HCT116 (cell line): ENCODE measurements around the gene AOC2. TPM values are rescaled to one million over a fixed set of nuclear protein-coding genes. Genes with fewer than 3 reads are reported as not detected.

Experiments
- ATAC-seq: fragments of 200-7000 bp; cut with Tn5 transposase; 2 replicates; pipeline ENCODE4 v1.9.1; 2020; ENCODE audit warnings: mild to moderate bottlenecking, moderate library complexity
- BruUV-seq: library from RNA; stranded (reverse); fragments of 400-500 nt; replicated peaks from 2 replicates; lab custom pipeline; 2021; lab: Mats Ljungman, UMichigan
- CTCF ChIA-PET: fragments of 300-600 bp; sonication (Branson Sonifier 250); formaldehyde crosslinking; loops from one replicate; lab custom pipeline; 2021; ENCODE audit warnings: antibody characterized with exemption; lab: Charles Lee
- POLR2A ChIA-PET: fragments of 300-600, 350-600 bp; sonication (Branson Sonifier 250); formaldehyde crosslinking; loops from one replicate; lab custom pipeline; 2021; ENCODE audit warnings: antibody characterized with exemption; lab: Charles Lee
- RAD21 ChIA-PET, 2 experiments: fragments of 300-600 bp; sonication (Branson Sonifier 250); formaldehyde crosslinking; loops; one replicate each; lab custom pipeline; 2023; ENCODE audit warnings: low total read pairs in 2 of 2; ENCODE audit not compliant: uncharacterized antibody in 2 of 2, unreplicated experiment in 2 of 2, low non-redundant PET in 1 of 2; lab: Charles Lee
- DNase-seq: peaks from one replicate; pipeline ENCODE4 v3.0.0-alpha.2; 2010; ENCODE audit warnings: low read depth, low spot score
- H2AFZ ChIP-seq: fragments of 200-600 bp; shearing (Covaris generic), sonication (generic); 2 replicates; pipeline ENCODE4 v1.6.1; 2017; ENCODE audit warnings: low read depth, mixed run types, mixed read lengths, antibody characterized with exemption, low read length; ENCODE audit not compliant: poor library complexity, severe bottlenecking
- H3K27ac ChIP-seq: 2 replicates; pipeline ENCODE4 v1.5.1; 2012; ENCODE audit warnings: low read depth, low read length
- H3K27me3 ChIP-seq: fragments of 200-600 bp; sonication (generic); 2 replicates; pipeline ENCODE4 v1.6.1; 2016; ENCODE audit warnings: mixed run types, low read length, mixed read lengths; ENCODE audit not compliant: insufficient read depth
- H3K36me3 ChIP-seq, 2 experiments: fragments of 200-500 bp in 1 of 2; fragments of 200-600 bp in 1 of 2; sonication (Bioruptor generic) in 1 of 2; sonication (generic) in 1 of 2; 2 replicates each; pipeline versions ENCODE4 v1.5.1 to v1.6.1; 2014 to 2016; ENCODE audit warnings: low read length in 2 of 2, inconsistent platforms in 1 of 2, mixed read lengths in 1 of 2, mixed run types in 1 of 2; ENCODE audit not compliant: insufficient read depth in 2 of 2, control insufficient read depth in 1 of 2
- H3K4me1 ChIP-seq, 2 experiments: fragments of 200-600 bp in 1 of 2; sonication (generic) in 1 of 2; 2 replicates each; pipeline versions ENCODE4 v1.5.1 to v1.6.1; 2012 to 2017; ENCODE audit warnings: low read length in 2 of 2, inconsistent platforms in 1 of 2, mild to moderate bottlenecking in 1 of 2, mixed read lengths in 1 of 2, mixed run types in 1 of 2, moderate library complexity in 1 of 2; ENCODE audit not compliant: insufficient read depth in 2 of 2, control insufficient read depth in 1 of 2
- H3K4me2 ChIP-seq: fragments of 200-600 bp; sonication (generic); 2 replicates; pipeline ENCODE4 v1.6.1; 2017; ENCODE audit warnings: mixed run types, low read length, mixed read lengths
- H3K4me3 ChIP-seq, 2 experiments: fragments of 200-600 bp in 1 of 2; sonication (generic) in 1 of 2; replicated peaks in 1 of 2; 2 replicates each; pipeline ENCODE4 v1.5.1; 2011 to 2016; ENCODE audit warnings: low read length in 2 of 2, control low read depth in 1 of 2, low read depth in 1 of 2, mild to moderate bottlenecking in 1 of 2, mixed read lengths in 1 of 2, mixed run types in 1 of 2
- H3K79me2 ChIP-seq: fragments of 200-600 bp; sonication (generic); 2 replicates; pipeline ENCODE4 v1.6.1; 2017; ENCODE audit warnings: mild to moderate bottlenecking, mixed run types, low read length, moderate library complexity, mixed read lengths; ENCODE audit not compliant: insufficient read depth
- H3K9ac ChIP-seq: fragments of 200-600 bp; sonication (generic); 2 replicates; pipeline ENCODE4 v1.6.1; 2016; ENCODE audit warnings: low read length, mixed read lengths
- H3K9me2 ChIP-seq: fragments of 200-600 bp; sonication (generic), shearing (Covaris generic); 2 replicates; pipeline ENCODE4 v1.6.1; 2017; ENCODE audit warnings: mixed run types, mild to moderate bottlenecking, moderate library complexity; ENCODE audit not compliant: insufficient read depth
- H3K9me3 ChIP-seq, 2 experiments: fragments of 200-500 bp in 1 of 2; fragments of 200-600 bp in 1 of 2; sonication (Bioruptor generic) in 1 of 2; sonication (generic) in 1 of 2; 2 replicates each; pipeline ENCODE4 v1.6.1; 2014 to 2017; ENCODE audit warnings: low read length in 2 of 2, mixed read lengths in 2 of 2, inconsistent platforms in 1 of 2, low read depth in 1 of 2, mild to moderate bottlenecking in 1 of 2, mixed run types in 1 of 2, moderate library complexity in 1 of 2; ENCODE audit not compliant: control insufficient read depth in 1 of 2, insufficient read depth in 1 of 2
- H4K20me1 ChIP-seq: fragments of 200-600 bp; sonication (generic), shearing (Covaris generic); 2 replicates; pipeline ENCODE4 v1.6.1; 2017; ENCODE audit warnings: mixed run types, mild to moderate bottlenecking, moderate library complexity; ENCODE audit not compliant: insufficient read depth
- POLR2AphosphoS5 ChIP-seq: IDR thresholded peaks from 2 replicates; pipeline ENCODE4 v1.6.1; 2011; ENCODE audit warnings: mild to moderate bottlenecking, low read depth, low read length, moderate library complexity
- RAD21 ChIP-seq: IDR thresholded peaks from 2 replicates; pipeline ENCODE4 v1.6.1; 2012; ENCODE audit warnings: low read depth, mild to moderate bottlenecking
- intact Hi-C: fragments of 100-400 bp; cut with micrococcal nuclease; formaldehyde crosslinking; loops from 2 replicates; pipeline ENCODE4 v1.10.0; 2022
- total RNA-seq: library from RNA; stranded (reverse); gene quantifications from one replicate; pipeline ENCODE4 v1.2.1, GENCODE V29; 2021; ENCODE audit not compliant: unreplicated experiment
- TF ChIP-seq, protein P1 (sequence below), 3 experiments: fragments of 200-600 bp in 1 of 3; sonication (generic) in 1 of 3; IDR thresholded peaks in 2 of 3; conservative IDR thresholded peaks in 1 of 3; 2 replicates each; pipeline ENCODE4 v1.5.1; 2012 to 2017; ENCODE audit warnings: low read depth in 2 of 3, low read length in 2 of 3, antibody characterized with exemption in 1 of 3, borderline replicate concordance in 1 of 3, control low read depth in 1 of 3, mild to moderate bottlenecking in 1 of 3, mixed read lengths in 1 of 3, mixed run types in 1 of 3, moderate library complexity in 1 of 3; ENCODE audit not compliant: insufficient read depth in 1 of 3

The AOC2 gene
- total RNA-seq, 1 experiment from 2014 or later = 8.0 TPM

DNA sequence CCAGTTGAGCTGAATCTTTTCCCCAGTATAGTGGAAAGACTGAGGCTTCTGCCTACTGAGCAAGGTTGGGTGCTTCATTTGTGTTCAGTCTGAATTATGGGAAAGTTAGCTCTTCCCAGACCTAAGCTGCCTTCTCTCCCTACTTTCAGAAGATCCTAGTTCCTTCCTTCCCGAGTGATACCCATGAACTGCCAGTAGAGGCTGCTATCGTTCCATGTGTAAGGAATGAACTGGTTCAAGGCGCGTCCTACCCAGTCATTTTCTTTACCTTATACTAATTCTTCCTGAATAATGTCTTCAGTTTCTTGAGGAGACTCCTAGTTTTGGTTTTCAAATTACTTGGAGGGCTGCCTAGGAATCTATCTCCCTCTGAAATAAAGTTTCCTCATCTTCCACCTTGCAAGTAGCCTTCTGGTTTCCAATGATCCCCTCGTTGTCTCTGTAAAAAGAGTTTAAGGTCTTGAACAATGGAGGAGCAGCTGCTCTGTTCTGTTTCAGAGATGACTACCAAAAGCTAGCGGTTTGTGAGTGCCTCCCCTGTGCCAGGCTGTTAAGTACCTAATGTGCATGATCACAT is 934 bp upstream of the AOC2 start:
- ChIA-PET POLR2A (interaction anchor here (1.7 kb wide), 1 partner anchor 155 kb away, joined by 6 read pairs; the partner anchor contains the start of gene RPL27), RAD21 (interaction anchor here (0.6 to 1.4 kb wide), 3 partner anchors 85 to 95 kb away, joined by 3 to 5 read pairs (median 3); no protein-coding TSS in a partner anchor)
- peak; percentile 90 for TF ChIP-seq RAD21
- TF ChIP-seq, protein P1, sequence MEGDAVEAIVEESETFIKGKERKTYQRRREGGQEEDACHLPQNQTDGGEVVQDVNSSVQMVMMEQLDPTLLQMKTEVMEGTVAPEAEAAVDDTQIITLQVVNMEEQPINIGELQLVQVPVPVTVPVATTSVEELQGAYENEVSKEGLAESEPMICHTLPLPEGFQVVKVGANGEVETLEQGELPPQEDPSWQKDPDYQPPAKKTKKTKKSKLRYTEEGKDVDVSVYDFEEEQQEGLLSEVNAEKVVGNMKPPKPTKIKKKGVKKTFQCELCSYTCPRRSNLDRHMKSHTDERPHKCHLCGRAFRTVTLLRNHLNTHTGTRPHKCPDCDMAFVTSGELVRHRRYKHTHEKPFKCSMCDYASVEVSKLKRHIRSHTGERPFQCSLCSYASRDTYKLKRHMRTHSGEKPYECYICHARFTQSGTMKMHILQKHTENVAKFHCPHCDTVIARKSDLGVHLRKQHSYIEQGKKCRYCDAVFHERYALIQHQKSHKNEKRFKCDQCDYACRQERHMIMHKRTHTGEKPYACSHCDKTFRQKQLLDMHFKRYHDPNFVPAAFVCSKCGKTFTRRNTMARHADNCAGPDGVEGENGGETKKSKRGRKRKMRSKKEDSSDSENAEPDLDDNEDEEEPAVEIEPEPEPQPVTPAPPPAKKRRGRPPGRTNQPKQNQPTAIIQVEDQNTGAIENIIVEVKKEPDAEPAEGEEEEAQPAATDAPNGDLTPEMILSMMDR (IDR thresholded peaks at IDR 0.05 in 2 of 3, conservative IDR thresholded peaks at IDR 0.05 in 1 of 3; ENCODE audit: borderline replicate concordance in 1 of 3, insufficient read depth in 1 of 3, low read depth in 2 of 3, low read length in 2 of 3) = peak; percentile 76 to 97 (median 88)
- no peak for TF ChIP-seq POLR2AphosphoS5

More for the DNA sequence above, 934 bp upstream of the AOC2 start:
- no peak overlapping the region for H3K4me2 ChIP-seq
- H3K27ac ChIP-seq = no peak overlapping the region
- intact Hi-C loops = loop anchor here (1.0 to 2.0 kb wide), 3 partner anchors 85 to 155 kb away; partner anchors contain the start of gene RPL27
- no peaks in the 10 kb centered on the region for H3K27me3 ChIP-seq
- no peaks in the 10 kb centered on the region for H3K9me3 ChIP-seq
- peaks cover 15% of the 10 kb centered on the region for H3K79me2 ChIP-seq
- H3K4me3 ChIP-seq = no peak overlapping the region
- H3K36me3 ChIP-seq = peaks cover 50 to 65% of the 10 kb centered on the region in 2 experiments
- BruUV-seq = no TSS peak
- peaks cover 3% of the 10 kb centered on the region; the same call in 1 of the 2 replicates for H4K20me1 ChIP-seq
- CTCF ChIA-PET = interaction anchor here (1.0 to 2.6 kb wide), 6 partner anchors 10 to 265 kb away, joined by 3 to 15 read pairs (median 4); partner anchors contain the start of genes PSMC3IP and PSME3
- peak; percentile 51 for DNase-seq
- H3K9me2 ChIP-seq = no peaks in the 10 kb centered on the region
- no peak overlapping the region for H3K9ac ChIP-seq
- H3K4me1 ChIP-seq = no peaks in the 10 kb centered on the region
- ATAC-seq = peak; percentile 76
- no peak overlapping the region for H2AFZ ChIP-seq
